Aortic smooth muscle cell (primary cell): Measurements from ENCODE around the gene CD40LG. TPM values are rescaled to one million over a fixed set of nuclear protein-coding genes. Genes with fewer than 3 reads are reported as not detected.

ENCODE experiments used
- total RNA-seq: library from RNA; depleted of rRNA; stranded (reverse); fragments of >200 nt; gene quantifications from 2 replicates; pipeline ENCODE4 v1.2.3, GENCODE V29; 2014

CD40LG gene
- total RNA-seq, result not detected in 2 replicates

DNA sequence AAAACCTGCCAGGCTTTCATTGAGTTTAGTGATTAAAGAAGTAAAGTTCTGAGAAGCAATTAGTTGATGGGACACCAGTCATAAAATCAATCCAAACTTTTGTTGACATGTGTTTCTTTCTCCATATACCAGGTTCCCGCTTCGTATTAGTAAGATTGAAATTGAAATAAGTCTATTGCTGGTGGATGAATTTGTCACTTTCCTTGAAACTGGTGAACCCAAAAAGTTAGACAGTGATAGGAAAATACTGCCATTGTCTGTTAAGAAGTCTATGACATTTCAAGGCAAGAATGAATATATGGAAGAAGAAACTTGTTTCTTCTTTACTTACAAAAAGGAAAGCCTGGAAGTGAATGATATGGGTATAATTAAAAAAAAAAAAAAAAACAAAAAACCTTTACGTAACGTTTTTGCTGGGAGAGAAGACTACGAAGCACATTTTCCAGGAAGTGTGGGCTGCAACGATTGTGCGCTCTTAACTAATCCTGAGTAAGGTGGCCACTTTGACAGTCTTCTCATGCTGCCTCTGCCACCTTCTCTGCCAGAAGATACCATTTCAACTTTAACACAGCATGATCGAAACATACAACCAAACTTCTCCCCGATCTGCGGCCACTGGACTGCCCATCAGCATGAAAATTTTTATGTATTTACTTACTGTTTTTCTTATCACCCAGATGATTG is at the start of gene CD40LG:
Gene CD40LG (plus strand): TSS at position 482 of the 684 bp plus-strand sequence. CDS start 91 bp downstream, at position 573.

Other genes with a start within 250 kb of the CD40LG start
- gene BRS3, start 160.2 kb upstream of the CD40LG start, total RNA-seq, result not detected in 2 replicates
- 39.8 and 47.0 TPM in 2 replicates for gene HTATSF1, start 150.6 kb upstream of the CD40LG start, total RNA-seq
- gene VGLL1, start 115.9 kb upstream of the CD40LG start, total RNA-seq, result not detected in 2 replicates
- 9.9 and 14.2 TPM in 2 replicates for gene ARHGEF6, start 132.8 kb downstream of the CD40LG start, total RNA-seq
- 132 and 134 TPM in 2 replicates for gene RBMX, start 232.6 kb downstream of the CD40LG start, total RNA-seq